NCI-H510A treated with DMSO at 0.1 percent for 48 hours (cell line): ENCODE measurements around the gene FOLR2.
"Not testable (repeated sequence)": the region's sequence is repeated elsewhere in the genome, so short reads cannot be mapped to it uniquely, and the experiment has no call there.

ENCODE experiments used
- DNase-seq: peaks from one replicate; lab custom pipeline; 2025; lab: John Stamatoyannopoulos, UW

The FOLR2 gene

DNA sequence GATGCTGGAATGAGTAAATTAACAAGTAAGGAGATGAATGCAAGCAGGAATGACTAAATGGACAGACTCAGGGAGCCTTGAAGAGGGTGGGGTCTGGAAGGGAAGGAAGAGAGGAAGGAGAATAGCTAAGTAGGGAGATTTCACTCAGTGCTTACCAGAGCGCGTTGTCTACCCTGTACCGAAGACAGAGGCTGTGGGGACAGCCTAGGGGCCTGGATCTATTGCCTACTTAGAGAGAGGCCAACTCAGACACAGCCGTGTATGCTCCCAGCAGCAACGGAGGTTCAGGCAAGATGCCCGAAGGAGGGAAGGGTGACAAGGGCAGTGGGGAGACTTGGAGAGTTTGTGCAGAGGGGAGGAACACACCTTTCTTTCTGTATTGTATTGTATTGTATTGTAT, at the start of gene FOLR2:
TSS of gene FOLR2 (plus strand) at position 157 of the 400 bp plus-strand sequence. CDS start 1,791 bp downstream, outside the sequence.
- DNase-seq: no peak

DNA sequence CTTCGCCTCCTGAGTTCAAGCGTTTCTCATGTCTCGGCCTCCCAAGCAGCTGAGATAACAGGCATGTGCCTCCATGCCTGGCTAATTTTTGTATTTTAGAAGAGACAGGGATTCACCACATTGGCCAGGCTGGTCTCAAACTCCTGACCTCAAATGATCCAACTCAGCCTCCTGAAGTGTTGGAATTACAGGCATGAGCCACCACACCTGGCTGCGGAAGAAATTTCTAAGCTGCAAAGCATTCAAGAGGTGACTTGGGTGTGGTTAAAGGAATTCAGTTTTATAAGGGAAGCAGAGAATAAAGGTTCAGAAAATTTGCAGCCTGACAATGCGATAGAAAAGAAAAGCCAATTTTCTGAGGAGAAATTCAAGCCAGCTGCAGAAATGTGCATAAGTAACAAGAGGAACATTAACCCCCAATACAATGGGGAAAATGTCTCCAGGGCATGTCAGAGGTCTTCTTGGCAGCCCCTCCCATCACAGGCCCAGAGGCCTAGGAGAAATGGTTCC, 47.5 kb upstream of the FOLR2 start:
- not testable (repeated sequence) for DNase-seq

DNA sequence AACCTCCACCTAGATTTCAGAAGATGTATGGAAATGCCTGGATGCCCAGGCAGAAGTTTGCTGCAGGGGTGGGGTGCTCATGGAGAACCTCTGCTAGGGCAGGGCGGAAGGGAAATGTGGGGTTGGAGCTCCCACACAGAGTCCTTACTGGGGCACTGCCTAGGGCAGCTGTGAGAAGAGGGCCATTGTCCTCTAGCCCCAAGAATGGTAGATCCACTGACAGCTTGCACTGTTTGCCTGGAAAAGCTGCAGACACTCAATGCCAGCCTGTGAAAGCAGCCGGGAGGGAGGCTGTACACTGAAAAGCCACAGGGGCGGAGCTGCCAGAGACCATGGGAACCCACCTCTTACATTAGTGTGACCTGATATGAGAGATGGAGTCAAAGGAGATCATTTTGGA, 46.8 kb upstream of the FOLR2 start:
- not testable (repeated sequence) for DNase-seq

DNA sequence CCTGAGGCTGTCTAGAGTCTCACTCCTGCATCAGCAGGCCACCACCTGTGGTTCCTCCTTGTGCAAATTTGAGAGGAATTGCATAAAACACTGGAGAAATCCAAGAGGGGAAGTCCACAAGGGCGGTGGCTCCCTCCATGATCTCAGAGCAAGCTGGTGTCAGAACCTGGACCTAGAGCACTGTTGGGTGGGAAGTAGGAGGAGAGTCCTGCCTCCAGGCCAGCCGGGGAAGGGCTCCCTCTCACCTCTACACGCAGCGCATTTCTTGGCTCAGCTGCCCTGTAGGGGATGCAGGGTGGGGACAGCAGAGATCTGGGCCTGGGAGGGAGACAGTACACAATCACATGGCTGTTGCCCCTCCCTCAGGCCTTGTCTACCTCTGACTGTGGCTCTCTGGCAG, 44.6 kb upstream of the FOLR2 start:
- DNase-seq: not testable (repeated sequence)

DNA sequence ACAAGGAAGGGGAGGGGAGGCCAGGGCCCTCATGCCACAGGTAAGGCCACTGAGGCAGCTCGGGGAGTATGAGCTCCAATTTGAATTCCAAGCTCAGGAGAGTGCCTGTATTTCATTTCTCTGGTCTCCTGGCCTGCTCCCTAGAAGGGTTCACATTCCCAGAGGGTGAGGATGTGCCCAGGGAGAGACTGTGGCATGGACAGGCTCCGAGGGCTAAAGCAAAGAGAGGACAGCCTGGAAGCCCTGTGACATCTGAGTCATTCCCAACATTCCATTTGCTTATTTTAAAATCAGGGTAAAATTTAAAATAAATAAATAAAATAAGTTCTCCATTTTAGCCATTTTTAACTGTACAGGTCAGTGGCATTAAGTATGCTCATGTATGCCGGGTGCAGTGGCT, 43.3 kb upstream of the FOLR2 start:
- DNase-seq: no peak

DNA sequence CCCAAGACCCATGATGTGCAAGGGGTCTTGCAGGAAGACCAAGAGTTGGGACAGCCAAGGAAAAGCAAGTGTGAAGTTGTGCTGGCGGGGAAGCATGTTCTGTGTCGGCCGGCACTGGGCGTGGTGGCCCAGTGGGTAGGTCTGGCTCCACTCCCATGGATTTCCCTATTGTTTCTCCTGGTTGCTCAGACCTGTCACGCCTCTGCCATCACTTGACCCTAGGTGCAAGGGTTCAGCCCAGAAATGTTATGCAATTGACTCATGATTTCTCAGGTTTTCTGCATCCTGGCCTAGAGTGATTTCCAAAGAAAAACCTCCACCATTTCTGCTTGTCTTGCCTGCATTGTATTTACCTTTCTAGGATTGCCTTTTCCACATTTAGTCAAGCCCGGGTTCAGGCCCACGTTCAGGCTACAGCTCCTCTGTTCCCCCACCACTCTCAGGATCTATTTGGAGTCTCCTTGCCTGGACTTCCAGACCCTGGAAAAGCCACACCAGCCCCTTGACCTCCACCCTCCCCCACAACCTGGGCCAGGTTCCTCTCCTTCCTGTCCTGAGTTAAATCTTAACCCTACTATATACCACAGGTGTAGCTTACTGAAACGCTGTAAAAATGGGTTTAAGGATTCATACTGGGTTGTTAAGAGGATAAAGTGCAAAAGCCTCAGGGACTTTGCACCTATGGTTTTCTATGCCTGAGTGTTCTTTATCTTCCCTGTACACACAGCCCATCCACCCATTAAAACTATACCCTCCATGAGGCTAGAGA, 42.1 kb upstream of the FOLR2 start:
- DNase-seq: no peak

DNA sequence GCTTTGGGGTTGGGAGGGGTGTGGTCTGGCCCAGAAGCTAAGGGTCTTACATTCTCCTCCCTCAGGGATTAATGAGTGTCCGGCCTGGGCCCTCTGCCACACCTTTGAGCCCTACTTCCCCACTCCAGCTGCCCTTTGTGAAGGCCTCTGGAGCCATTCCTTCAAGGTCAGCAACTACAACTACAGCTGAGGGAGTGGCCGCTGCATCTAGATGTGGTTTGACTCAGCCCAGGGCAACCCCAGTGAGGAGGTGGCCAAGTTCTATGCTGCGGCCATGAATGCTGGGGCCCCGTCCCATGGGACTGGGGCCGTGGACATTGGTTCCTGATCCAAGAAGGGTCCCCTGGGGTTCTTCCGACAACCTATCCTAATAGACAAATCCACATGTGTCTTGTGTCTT, 38.9 kb upstream of the FOLR2 start:
- DNase-seq: no peak

DNA sequence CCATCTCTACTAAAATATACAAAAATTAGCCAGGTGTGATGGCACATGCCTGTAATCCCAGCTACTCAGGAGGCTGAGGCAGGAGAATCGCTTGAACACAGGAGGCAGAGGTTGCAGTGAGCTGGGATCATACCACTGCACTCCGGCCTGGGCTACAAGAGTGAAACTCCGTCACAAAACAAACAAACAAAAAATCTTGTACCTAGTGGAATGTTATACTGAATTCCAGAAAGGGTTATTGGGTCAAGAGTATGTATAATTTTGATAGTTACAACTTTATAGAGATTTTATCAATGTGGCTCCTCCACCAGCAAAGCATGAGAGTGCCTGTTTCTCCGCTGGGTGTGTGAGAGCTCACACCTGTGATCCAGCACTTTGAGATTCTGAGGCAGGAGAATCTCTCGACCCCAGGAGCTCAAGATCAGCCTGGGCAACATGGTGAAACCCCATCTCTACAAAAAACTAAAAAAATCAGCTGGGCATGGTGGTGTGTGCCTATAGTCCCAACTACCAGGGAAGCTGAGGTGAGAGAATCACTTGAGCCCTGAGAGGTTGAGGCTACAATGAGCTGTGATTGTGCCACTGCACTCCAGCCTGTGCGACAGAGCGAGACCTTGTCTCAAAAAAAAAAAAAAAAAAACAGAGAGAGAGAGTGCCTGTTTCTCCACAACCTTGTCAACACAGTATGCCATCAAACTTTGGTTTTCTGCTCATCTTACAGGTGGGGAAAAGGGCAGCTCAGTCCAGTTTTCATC, 37.4 kb upstream of the FOLR2 start:
- DNase-seq: no peak

DNA sequence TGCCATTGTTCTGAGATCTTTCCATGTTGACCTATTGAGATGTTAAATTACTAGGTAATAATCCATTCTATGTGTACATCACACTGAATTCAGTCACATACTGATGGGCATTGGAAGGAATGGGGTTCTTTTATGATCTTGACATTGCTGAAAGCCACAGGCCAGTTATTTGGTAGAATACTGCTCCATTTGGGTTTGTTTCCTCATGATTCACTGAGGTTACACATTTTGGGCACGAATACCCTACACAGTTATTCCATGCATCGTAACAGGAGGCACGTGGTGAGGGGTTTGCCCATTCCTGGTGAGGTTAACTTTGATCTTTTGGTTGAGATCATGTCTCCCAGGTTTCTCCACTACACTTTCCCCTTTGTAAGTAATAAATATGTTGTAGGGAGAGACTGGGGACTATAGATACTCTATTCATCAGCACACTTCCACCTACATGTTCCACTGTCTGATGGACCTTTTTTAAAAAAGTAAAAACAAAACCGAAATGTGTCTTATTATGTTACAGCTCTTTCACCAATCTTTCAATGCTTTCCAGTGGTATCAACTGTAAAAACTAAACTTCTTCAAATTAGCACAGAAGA, 36.7 kb upstream of the FOLR2 start:
- DNase-seq: no peak

DNA sequence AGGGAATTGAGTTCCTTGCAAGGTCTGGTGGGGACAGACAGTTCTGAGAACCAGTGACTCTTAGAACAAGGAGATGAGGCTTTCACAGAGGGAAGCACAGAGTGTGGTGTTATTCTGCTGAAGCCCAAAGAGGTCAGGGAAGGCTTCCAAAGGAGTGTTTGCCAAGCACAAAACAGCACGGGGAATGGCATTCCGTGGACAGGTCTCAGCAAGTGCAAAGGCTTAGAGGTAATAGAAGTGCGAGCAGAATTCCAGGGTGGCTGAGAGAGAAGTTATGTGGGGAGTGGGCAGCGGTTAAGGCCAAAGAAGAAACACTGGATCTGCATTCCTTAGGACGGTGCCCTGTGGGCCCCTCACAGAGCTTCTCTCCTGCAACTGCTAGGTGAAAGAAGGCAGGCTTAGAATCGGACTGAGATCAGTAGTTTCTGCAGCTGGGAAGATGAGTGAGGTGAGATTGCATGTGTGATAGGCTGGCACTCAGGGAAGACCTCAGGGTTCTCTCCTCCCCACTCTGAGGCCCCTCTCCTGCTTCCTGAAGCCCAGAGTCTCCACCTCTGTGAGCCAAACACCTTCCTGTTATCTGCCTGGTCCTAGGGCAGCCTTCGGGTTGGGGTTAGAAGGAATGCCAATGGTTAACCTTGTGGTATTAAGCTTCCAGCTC, 35.6 kb upstream of the FOLR2 start:
- not testable (repeated sequence) for DNase-seq

DNA sequence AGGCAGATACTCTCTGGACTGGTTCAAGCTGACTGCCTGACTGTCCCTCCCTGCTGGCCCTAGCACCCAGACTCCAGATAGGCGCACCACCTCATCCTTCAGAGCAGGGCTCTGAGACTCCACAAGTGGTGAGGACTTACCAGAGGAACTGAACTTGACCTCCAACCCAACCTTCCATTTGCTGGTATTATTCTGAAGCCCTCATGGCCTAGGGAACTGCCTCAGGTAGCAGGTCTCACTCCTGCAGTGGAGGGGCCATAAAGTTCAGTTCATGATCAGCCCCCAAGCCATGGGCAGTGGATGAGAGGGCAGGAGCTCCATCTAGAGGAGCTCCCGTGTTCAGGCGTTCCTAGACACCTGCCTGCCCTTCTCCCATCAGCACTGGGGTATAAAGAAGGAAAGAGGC, 35.0 kb upstream of the FOLR2 start:
- not testable (repeated sequence) for DNase-seq

DNA sequence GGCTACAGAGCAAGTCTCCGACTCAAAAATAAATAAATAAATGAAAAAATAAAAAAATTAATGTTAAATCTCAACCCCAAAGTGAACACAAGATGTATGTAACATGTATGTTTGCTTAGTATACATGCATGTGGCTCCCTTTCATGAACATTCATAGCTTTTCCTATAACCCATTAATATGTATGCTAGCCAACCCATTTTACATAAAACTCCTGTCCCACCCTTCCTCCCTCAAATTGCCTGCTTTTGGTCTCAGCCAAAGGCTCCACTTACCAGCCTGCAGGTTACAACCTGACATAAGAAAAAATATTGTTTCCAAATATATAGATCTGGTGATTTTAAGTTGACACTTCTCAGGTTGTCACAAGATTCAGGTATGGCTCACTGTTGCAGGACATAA, 28.3 kb upstream of the FOLR2 start:
- no peak for DNase-seq

DNA sequence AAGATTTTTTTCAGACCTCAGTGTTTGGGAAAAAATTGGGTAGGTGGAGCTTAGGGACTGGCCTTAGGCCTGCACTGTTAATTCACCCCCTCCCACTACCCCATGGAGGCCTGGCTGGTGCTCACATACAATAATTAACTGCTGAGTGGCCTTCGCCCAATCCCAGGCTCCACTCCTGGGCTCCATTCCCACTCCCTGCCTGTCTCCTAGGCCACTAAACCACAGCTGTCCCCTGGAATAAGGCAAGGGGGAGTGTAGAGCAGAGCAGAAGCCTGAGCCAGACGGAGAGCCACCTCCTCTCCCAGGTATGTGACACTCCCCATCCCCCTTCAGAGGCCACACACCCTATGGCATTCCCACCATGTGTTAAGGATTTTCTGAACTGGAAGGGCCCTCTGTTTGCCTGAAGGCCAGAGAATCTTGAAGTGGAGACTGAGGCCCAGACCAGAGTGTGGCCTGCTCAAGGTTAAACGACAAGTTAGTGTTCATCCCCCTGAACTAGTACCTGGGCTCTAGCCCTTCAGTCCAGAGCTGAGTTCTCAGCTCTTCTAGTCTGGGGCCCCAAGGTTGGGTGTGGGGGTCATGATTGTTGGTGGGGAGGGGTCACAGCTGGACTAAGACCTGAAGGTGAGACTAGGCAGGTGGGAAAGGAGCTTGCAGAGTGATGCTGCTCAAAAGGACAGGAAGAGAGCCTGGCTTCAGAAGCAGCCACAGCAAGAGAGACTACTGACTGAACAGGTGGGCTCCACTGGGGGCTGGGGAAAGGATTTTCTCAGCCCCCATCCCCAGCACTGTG, 26.9 kb upstream of the FOLR2 start:
- DNase-seq: no peak

DNA sequence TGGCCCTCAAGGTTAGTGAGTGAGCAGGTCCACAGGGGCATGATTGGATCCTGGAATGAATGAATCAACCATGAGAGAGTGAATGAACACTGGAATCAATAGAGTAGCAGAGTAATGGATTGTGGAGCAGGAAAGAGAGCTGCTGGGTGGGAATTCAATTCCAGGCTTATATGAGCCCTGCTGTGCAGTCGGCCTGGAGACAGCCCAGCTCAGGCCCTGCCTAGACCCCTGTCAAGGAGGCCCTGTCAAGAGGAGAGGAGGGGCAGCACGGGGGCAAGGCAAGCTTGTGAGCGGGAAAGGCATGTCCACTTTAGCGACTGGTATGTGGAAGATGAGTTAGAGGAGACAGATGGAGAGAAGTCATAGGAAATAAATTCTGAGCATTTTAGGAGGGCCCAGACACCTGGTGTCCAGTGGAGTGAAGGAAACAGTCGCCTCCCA, 25.9 kb upstream of the FOLR2 start:
- DNase-seq: no peak

DNA sequence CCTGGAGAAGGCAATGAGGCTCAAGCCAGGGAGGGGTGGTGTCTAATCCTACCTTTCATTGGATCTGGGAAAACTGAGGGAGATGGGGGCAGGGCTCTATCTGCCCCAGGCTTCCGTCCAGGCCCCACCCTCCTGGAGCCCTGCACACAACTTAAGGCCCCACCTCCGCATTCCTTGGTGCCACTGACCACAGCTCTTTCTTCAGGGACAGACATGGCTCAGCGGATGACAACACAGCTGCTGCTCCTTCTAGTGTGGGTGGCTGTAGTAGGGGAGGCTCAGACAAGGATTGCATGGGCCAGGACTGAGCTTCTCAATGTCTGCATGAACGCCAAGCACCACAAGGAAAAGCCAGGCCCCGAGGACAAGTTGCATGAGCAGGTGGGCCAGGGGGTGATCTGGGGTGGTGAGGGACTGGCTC, 24.6 kb upstream of the FOLR2 start, which contains the start of gene FOLR1:
TSS of gene FOLR1 (plus strand) at position 180 of the 421 bp plus-strand sequence. CDS start at position 214, 34 bp downstream.
- no peak for DNase-seq

DNA sequence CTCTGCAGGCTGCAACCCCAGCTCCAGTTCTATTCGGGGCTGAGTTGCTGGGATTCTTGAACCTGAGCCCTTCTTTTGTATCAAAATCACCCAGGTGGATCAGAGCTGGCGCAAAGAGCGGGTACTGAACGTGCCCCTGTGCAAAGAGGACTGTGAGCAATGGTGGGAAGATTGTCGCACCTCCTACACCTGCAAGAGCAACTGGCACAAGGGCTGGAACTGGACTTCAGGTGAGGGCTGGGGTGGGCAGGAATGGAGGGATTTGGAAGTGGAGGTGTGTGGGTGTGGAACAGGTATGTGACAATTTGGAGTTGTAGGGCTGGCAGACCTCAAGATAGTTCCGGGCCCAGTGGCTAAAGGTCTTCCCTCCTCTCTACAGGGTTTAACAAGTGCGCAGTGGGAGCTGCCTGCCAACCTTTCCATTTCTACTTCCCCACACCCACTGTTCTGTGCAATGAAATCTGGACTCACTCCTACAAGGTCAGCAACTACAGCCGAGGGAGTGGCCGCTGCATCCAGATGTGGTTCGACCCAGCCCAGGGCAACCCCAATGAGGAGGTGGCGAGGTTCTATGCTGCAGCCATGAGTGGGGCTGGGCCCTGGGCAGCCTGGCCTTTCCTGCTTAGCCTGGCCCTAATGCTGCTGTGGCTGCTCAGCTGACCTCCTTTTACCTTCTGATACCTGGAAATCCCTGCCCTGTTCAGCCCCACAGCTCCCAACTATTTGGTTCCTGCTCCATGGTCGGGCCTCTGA, 20.9 kb upstream of the FOLR2 start:
- no peak for DNase-seq

DNA sequence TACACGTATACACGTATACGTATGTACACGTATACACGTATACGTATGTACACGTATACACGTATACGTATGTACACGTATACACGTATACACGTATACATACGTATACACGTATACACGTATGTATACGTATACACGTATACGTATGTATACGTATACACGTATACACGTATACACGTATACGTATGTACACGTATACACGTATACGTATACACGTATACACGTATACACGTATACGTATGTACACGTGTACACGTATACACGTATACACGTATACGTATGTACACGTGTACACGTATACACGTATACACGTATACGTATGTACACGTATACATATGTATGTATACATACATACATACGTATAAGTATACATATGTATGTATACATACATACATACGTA, 15.1 kb upstream of the FOLR2 start:
- not testable (repeated sequence) for DNase-seq

DNA sequence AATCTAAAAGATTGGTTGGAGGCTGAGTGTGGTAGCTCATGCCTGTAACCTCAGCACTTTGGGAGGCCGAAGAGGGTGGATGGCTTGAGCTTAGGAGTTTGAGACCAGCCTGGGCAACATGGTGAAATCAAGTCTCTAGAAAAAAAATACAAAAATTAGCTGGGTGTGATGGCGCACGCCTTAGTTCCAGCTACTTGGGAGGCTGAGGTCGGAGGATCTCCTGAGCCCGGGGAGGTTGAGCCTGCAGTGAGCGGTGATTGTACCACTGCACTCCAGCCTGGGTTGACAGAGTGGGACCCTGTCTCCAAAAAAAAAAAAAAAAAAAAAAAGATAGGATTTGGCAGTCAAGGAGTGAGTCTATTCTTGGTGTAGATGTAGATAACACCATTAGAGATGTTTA, 14.0 kb upstream of the FOLR2 start:
- DNase-seq: no peak

DNA sequence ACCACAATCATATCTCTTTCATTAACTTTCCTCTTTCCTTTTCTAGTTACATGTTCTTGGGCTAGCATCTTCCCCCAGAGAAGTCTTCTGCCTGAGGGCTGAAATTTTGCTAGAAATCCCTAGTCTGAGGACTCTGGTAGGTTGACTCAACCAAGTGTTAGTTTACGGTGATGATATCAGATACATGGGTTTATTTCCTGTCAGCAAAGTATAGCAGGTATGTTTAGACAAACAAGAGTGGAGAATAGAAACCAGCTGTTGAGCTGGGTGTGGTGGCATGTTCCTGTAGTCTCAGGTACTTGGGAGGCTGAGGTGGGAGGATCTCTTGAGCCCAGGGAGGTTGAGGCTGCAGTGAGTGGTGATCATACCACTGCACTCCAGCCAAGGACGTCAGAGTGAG, 13.4 kb upstream of the FOLR2 start:
- no peak for DNase-seq

DNA sequence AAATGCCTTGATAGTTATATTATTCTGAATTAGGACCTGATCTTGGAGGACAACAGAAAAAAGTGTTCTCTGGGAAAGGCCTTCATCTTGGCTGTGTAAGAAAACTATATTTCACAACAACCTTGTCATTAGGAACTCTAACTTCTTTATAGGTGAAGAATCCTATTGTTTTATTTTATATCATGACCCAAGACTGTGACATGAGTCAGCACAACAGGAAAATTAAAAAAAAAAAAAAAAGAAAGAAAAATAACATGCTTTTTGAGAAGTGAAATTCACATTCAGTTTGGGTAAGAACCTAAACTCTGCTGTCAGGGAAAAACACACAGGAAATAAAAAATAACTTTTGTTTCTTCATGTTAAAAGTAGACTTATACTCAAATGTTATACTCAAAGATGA, 11.7 kb upstream of the FOLR2 start:
- DNase-seq: no peak
